ENCODE results near the gene KLHDC4. TPM values are rescaled to one million over a fixed set of nuclear protein-coding genes. Genes with fewer than 3 reads are reported as not detected.

KLHDC4 gene
- total and polyA plus RNA-seq, 10 of the 15 experiments (the other 5 are each of a cell fraction or from before 2014, with no cell fraction given): 0.80 to 62.1 (median 32.8) TPM

DNA sequence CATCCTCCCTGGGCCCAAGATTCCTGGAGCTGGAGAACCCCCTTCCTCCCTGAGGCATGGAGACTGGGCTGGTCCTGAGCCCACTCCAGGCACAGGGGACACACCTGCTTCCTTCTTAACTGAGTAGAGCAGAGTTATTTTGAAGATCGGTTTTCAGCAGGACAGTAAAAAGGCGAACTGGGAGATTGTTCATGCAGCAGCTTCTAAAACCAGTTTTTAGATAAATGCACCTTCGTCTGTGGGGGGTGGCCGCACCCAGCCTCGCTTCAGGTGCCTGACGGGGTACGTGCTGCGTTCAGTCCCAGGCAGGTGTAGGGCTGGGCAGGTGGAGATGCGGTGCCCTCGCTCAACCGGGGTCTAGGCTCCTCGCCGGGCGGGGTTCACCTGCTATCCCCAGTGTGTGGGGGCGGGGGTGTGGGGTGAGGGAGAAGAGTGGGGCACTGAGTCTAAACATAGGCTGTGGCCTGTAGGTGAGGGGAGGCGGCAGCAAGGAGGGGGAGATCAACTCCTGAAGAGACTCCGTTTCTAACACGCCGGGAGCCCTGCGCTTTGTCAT lies 94.0 kb downstream of the KLHDC4 start:
- Histone ChIP-seq H4K20me1 (ENCODE audit: control insufficient read depth, insufficient read depth) (no peaks in the 10 kb centered on the region), H3K9ac (ENCODE audit: control insufficient read depth, insufficient read depth, low read length) (no peak overlapping the region), H3K4me1 (ENCODE audit: control insufficient read depth, insufficient read depth, low read length) (no peaks in the 10 kb centered on the region), H3K36me3 (ENCODE audit: control insufficient read depth in 2 of 2, insufficient read depth in 2 of 2, low read length in 1 of 2) (no peaks in the 10 kb centered on the region), H2AFZ (ENCODE audit: control insufficient read depth, low read depth, low read length) (no peak overlapping the region), H3K4me2 (ENCODE audit: control insufficient read depth, insufficient read depth) (no peak overlapping the region), H3K27ac (ENCODE audit: control insufficient read depth, insufficient read depth) (no peak overlapping the region), H3K79me2 (ENCODE audit: control insufficient read depth, insufficient read depth, low read length) (no peaks in the 10 kb centered on the region), H3K4me3 (no peak overlapping the region), H3K27me3 (replicated peaks in 1 of 2; ENCODE audit: control insufficient read depth in 2 of 2, insufficient read depth in 2 of 2, low read length in 1 of 2) (peaks cover 0 to under 1% of the 10 kb centered on the region in 2 experiments; a peak in 2 of 4 replicates), H3K9me3 (replicated peaks; ENCODE audit: control insufficient read depth, insufficient read depth, low read length) (no peaks in the 10 kb centered on the region)
- WGBS (ENCODE audit: insufficient coverage, insufficient replicate concordance, low lambda C conversion rate, missing lambda C conversion rate): 74% methylated on average over 19 of the region's 20 CpGs
- ChIA-PET POLR2A (no interaction called here), RAD21 (ENCODE audit: unreplicated experiment) (no interaction called here), CTCF (no interaction called here), SMC1A (ENCODE audit: uncharacterized antibody, unreplicated experiment) (no interaction called here)
- no peak for DNase-seq (ENCODE audit: low read depth, low spot score)
- TF ChIP-seq CREM (IDR thresholded peaks at IDR 0.05; ENCODE audit: low read depth) (no peak), MXI1 (IDR thresholded peaks at IDR 0.05; ENCODE audit: low read depth, low read length) (no peak), TCF7 (IDR thresholded peaks at IDR 0.05; ENCODE audit: borderline replicate concordance) (no peak), KDM1A (IDR thresholded peaks at IDR 0.05; ENCODE audit: borderline replicate concordance) (no peak), YY1 (IDR thresholded peaks at IDR 0.05; ENCODE audit: low read depth, low read length) (no peak), MEF2A (IDR thresholded peaks at IDR 0.05; ENCODE audit: insufficient read depth, low read depth, low read length) (no peak), ZNF274 (IDR thresholded peaks at IDR 0.05; ENCODE audit: insufficient read depth, insufficient read length) (no peak), SIN3A (IDR thresholded peaks at IDR 0.05; ENCODE audit: low read depth, low read length) (no peak), GABPA (IDR thresholded peaks at IDR 0.05; ENCODE audit: low read depth) (no peak), NR2C1 (IDR thresholded peaks at IDR 0.05) (no peak), IKZF1 (conservative IDR thresholded peaks at IDR 0.05) (no peak), RFX5 (IDR thresholded peaks at IDR 0.05; ENCODE audit: low read depth, low read length) (no peak), ZNF217 (IDR thresholded peaks at IDR 0.05) (no peak), IKZF2 (IDR thresholded peaks at IDR 0.05) (no peak)
- TF ChIP-seq, protein P1, sequence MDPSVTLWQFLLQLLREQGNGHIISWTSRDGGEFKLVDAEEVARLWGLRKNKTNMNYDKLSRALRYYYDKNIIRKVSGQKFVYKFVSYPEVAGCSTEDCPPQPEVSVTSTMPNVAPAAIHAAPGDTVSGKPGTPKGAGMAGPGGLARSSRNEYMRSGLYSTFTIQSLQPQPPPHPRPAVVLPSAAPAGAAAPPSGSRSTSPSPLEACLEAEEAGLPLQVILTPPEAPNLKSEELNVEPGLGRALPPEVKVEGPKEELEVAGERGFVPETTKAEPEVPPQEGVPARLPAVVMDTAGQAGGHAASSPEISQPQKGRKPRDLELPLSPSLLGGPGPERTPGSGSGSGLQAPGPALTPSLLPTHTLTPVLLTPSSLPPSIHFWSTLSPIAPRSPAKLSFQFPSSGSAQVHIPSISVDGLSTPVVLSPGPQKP (IDR thresholded peaks at IDR 0.05; ENCODE audit: low read depth, low read length): no peak
- TF ChIP-seq, protein P2, sequence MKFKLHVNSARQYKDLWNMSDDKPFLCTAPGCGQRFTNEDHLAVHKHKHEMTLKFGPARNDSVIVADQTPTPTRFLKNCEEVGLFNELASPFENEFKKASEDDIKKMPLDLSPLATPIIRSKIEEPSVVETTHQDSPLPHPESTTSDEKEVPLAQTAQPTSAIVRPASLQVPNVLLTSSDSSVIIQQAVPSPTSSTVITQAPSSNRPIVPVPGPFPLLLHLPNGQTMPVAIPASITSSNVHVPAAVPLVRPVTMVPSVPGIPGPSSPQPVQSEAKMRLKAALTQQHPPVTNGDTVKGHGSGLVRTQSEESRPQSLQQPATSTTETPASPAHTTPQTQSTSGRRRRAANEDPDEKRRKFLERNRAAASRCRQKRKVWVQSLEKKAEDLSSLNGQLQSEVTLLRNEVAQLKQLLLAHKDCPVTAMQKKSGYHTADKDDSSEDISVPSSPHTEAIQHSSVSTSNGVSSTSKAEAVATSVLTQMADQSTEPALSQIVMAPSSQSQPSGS (IDR thresholded peaks at IDR 0.05; ENCODE audit: low read length): no peak
- TF ChIP-seq, protein P3, sequence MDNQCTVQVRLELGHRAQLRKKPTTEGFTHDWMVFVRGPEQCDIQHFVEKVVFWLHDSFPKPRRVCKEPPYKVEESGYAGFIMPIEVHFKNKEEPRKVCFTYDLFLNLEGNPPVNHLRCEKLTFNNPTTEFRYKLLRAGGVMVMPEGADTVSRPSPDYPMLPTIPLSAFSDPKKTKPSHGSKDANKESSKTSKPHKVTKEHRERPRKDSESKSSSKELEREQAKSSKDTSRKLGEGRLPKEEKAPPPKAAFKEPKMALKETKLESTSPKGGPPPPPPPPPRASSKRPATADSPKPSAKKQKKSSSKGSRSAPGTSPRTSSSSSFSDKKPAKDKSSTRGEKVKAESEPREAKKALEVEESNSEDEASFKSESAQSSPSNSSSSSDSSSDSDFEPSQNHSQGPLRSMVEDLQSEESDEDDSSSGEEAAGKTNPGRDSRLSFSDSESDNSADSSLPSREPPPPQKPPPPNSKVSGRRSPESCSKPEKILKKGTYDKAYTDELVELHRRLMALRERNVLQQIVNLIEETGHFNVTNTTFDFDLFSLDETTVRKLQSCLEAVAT (IDR thresholded peaks at IDR 0.05): no peak
- TF ChIP-seq, protein P4, sequence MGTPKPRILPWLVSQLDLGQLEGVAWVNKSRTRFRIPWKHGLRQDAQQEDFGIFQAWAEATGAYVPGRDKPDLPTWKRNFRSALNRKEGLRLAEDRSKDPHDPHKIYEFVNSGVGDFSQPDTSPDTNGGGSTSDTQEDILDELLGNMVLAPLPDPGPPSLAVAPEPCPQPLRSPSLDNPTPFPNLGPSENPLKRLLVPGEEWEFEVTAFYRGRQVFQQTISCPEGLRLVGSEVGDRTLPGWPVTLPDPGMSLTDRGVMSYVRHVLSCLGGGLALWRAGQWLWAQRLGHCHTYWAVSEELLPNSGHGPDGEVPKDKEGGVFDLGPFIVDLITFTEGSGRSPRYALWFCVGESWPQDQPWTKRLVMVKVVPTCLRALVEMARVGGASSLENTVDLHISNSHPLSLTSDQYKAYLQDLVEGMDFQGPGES (IDR thresholded peaks at IDR 0.05): no peak
- in situ Hi-C loops (cut with MboI) (no loop called here), intact Hi-C loops (cut with micrococcal nuclease; ENCODE audit: unreplicated experiment) (no loop called here)
- ATAC-seq: no peak
- no peak for FAIRE-seq
- no TSS peak for BruUV-seq (replicated peaks)

Data from GM12878 (cell line).